PFSK-1 (cell line): ENCODE measurements around the gene CPVL.

Source experiments
- FOXP2 ChIP-seq: optimal IDR thresholded peaks from 2 replicates; pipeline ENCODE3; 2011; ENCODE audit warnings: borderline replicate concordance, control low read depth, inconsistent platforms; ENCODE audit not compliant: insufficient read depth; ENCODE audit errors: extremely low read length, extremely low read depth
- POLR2AphosphoS5 ChIP-seq: IDR thresholded peaks from 2 replicates; pipeline ENCODE4 v1.6.1; 2012; ENCODE audit warnings: low read depth, mild to moderate bottlenecking, control low read depth, low read length, moderate library complexity
- REST ChIP-seq, 2 experiments: IDR thresholded peaks; 2 replicates each; pipeline versions ENCODE4 v1.6.1 to v1.8.0; 2011 to 2012; ENCODE audit warnings: low read depth in 2 of 2, low read length in 2 of 2, control low read depth in 1 of 2, inconsistent platforms in 1 of 2, mild to moderate bottlenecking in 1 of 2, moderate library complexity in 1 of 2; ENCODE audit not compliant: insufficient read depth in 1 of 2
- SIN3A ChIP-seq: IDR thresholded peaks from 2 replicates; pipeline ENCODE4 v1.6.1; 2012; ENCODE audit warnings: mild to moderate bottlenecking, low read length, moderate library complexity, borderline replicate concordance; ENCODE audit not compliant: insufficient read depth
- TAF1 ChIP-seq: IDR thresholded peaks from 2 replicates; pipeline ENCODE4 v1.6.1; 2012; ENCODE audit warnings: low read length, control low read depth, borderline replicate concordance; ENCODE audit not compliant: insufficient read depth

Gene CPVL

DNA sequence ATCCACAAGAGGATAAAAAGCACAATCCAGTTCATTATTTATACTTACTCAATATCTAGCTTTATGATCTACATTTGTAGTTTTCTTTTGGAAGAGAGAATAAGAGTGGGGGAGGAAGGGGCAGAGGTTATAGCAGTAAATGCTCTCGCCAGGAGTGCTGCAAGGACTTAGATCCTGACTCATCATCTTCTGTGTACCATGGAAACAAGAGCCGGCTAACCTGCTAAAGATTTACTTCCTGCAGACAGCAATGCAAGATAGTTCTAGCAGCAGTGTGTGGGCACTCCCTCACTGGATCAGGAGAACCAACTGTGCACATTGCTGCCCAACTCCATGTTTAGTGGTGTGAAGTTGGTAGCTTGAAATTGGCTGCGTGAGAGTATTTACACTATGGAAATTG, 140.5 kb downstream of the CPVL start:
- TF ChIP-seq SIN3A: no peak
- no peak for TF ChIP-seq TAF1
- no peak for TF ChIP-seq FOXP2
- no peak for TF ChIP-seq POLR2AphosphoS5
- TF ChIP-seq REST (IDR thresholded peaks at IDR 0.05; ENCODE audit: insufficient read depth in 1 of 2, low read depth in 2 of 2, low read length in 2 of 2): no peak

DNA sequence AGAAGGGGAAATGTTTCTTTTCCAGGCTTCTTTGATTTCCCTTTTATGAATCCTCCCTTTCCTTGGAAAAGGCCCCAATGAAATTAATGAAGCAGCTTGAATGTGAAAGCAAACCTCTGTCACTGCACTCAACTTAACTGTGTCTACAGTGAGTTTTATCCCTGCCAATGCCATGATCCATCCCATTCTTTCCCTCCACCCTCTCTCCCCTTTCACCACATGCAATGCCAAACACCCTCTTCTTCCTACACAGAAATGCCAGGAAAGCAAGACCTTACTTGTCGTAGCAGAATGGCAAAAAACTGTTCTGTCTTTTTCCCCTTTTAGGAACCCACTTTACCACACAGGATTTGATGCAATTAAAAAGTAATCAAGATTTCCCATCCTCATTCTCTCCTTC, 140.9 kb downstream of the CPVL start:
- no peak for TF ChIP-seq SIN3A

- TF ChIP-seq SIN3A (no peak), FOXP2 (no peak), TAF1 (no peak), REST (IDR thresholded peaks at IDR 0.05; ENCODE audit: insufficient read depth in 1 of 2, low read depth in 2 of 2, low read length in 2 of 2) (no peak), POLR2AphosphoS5 (no peak)
These were observed 142.6 kb downstream of the CPVL start for GRCh38 chr7:29003703-29004102.

GRCh38 chr7:29000717-29001076, 145.6 kb downstream of the CPVL start:
- TF ChIP-seq POLR2AphosphoS5 (no peak), FOXP2 (no peak), SIN3A (no peak), REST (IDR thresholded peaks at IDR 0.05; ENCODE audit: insufficient read depth in 1 of 2, low read depth in 2 of 2, low read length in 2 of 2) (no peak), TAF1 (no peak)

GRCh38 chr7:28999895-29000716, 146.2 kb downstream of the CPVL start:
- TF ChIP-seq REST (IDR thresholded peaks at IDR 0.05; ENCODE audit: insufficient read depth in 1 of 2, low read depth in 2 of 2, low read length in 2 of 2) (no peak), FOXP2 (no peak), SIN3A (no peak), POLR2AphosphoS5 (no peak), TAF1 (no peak)

DNA sequence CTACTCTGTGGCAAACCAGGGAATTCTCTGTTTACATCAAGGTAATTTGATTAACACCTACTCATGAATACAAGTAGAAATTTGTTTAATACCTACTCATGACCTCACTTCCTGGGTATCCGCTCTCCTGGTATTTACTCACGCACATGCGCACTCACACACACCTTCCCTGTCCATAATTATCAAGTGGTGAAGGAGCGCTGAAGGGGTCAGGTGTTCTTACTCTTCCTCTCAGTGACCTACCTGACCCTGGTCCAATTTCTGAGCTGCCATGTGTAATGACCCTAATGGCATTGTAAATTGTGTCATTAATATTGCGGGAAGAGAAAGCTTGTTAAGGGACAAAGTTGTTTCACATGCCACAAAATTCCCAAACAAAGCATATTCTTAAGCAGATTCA, 146.9 kb downstream of the CPVL start:
- no peak for TF ChIP-seq REST (IDR thresholded peaks at IDR 0.05; ENCODE audit: insufficient read depth in 1 of 2, low read depth in 2 of 2, low read length in 2 of 2)
- no peak for TF ChIP-seq TAF1
